ENCODE data around the gene FGFR1OP2. TPM values are rescaled to one million over a fixed set of nuclear protein-coding genes. Genes with fewer than 3 reads are reported as not detected.

The FGFR1OP2 gene
- polyA plus RNA-seq, 1 of the 3 experiments (the other 2 are of a cell fraction), result 20.6 TPM

GRCh38 chr12:26940516-26941214 lies 2.4 kb downstream of the FGFR1OP2 start:
- CTCF ChIA-PET, result interaction anchor here (0.6 to 2.3 kb wide), 2 partner anchors 75 to 928 kb away, joined by 3 to 4 read pairs; no protein-coding TSS in a partner anchor

GRCh38 chr12:26941215-26941594 lies 2.9 kb downstream of the FGFR1OP2 start:
- ChIA-PET CTCF (interaction anchor here (0.6 to 2.3 kb wide), 2 partner anchors 75 to 929 kb away, joined by 3 to 4 read pairs; no protein-coding TSS in a partner anchor), POLR2A (no interaction called here)
- Histone ChIP-seq H3K4me1 (ENCODE audit: control insufficient read depth in 1 of 2, insufficient read depth in 2 of 2, low read depth in 1 of 2, low read length in 1 of 2) (peaks cover 12 to 15% of the 10 kb centered on the region in 2 experiments; a peak in 3 of 4 replicates), H2AFZ (ENCODE audit: low read depth) (no peak overlapping the region), H3K27me3 (ENCODE audit: insufficient read depth) (no peaks in the 10 kb centered on the region), H3K9me2 (no peaks in the 10 kb centered on the region; the same call in 1 of the 2 replicates), H3K79me2 (ENCODE audit: insufficient read depth) (peaks cover 91% of the 10 kb centered on the region), H3K36me3 (replicated peaks in 1 of 2; ENCODE audit: control insufficient read depth in 1 of 2, insufficient read depth in 2 of 2, low read length in 1 of 2) (no peaks in the 10 kb centered on the region), H3K4me3 (ENCODE audit: low read depth in 2 of 2, low read length in 1 of 2) (0 out of 4 replicates have a peak overlapping the region, but pooled peaks of 1 of the 2 experiments have one; percentile 96), H3K4me2 (peak overlapping the region; percentile 23; the same call in 1 of the 2 replicates), H3K9ac (peak overlapping the region; percentile 2; the same call in 1 of the 2 replicates), H4K20me1 (ENCODE audit: insufficient read depth) (peaks cover 18% of the 10 kb centered on the region), H3K27ac (ENCODE audit: low read depth in 2 of 2, low read length in 1 of 2) (no peak overlapping the region), H3F3A (replicated peaks; ENCODE audit: insufficient read depth) (peaks cover 11% of the 10 kb centered on the region), H3K9me3 (peaks cover 11% of the 10 kb centered on the region)
- DNase-seq, result no peak
- no peak for TF ChIP-seq RAD21 (IDR thresholded peaks at IDR 0.05; ENCODE audit: low read length)
- WGBS (ENCODE audit: low lambda C conversion rate), result 87% methylated on average over 1 of the region's 1 CpG

More at GRCh38 chr12:26940516-26941214, 2.4 kb downstream of the FGFR1OP2 start:
- Histone ChIP-seq H3K4me3 (ENCODE audit: low read depth in 2 of 2, low read length in 1 of 2) (peak overlapping the region in 1 of 2 experiments; percentile 96; a peak in 1 of 4 replicates), H3K4me1 (ENCODE audit: control insufficient read depth in 1 of 2, insufficient read depth in 2 of 2, low read depth in 1 of 2, low read length in 1 of 2) (peaks cover 18 to 20% of the 10 kb centered on the region in 2 experiments; a peak in 3 of 4 replicates), H2AFZ (ENCODE audit: low read depth) (no peak overlapping the region), H3K79me2 (ENCODE audit: insufficient read depth) (peaks cover 91% of the 10 kb centered on the region), H3K9me3 (peaks cover 11% of the 10 kb centered on the region), H3F3A (replicated peaks; ENCODE audit: insufficient read depth) (peaks cover 11% of the 10 kb centered on the region), H3K27me3 (ENCODE audit: insufficient read depth) (no peaks in the 10 kb centered on the region), H3K9me2 (no peaks in the 10 kb centered on the region; the same call in 1 of the 2 replicates), H3K4me2 (peak overlapping the region; percentile 93; the same call in 1 of the 2 replicates), H3K9ac (peak overlapping the region; percentile 2; the same call in 1 of the 2 replicates), H3K27ac (ENCODE audit: low read depth in 2 of 2, low read length in 1 of 2) (no peak overlapping the region), H3K36me3 (replicated peaks in 1 of 2; ENCODE audit: control insufficient read depth in 1 of 2, insufficient read depth in 2 of 2, low read length in 1 of 2) (no peaks in the 10 kb centered on the region), H4K20me1 (ENCODE audit: insufficient read depth) (peaks cover 18% of the 10 kb centered on the region)
- POLR2A ChIA-PET, result no interaction called here
- TF ChIP-seq USF2 (IDR thresholded peaks at IDR 0.05; ENCODE audit: borderline replicate concordance, low read depth, low read length) (no peak), FOXJ3 (CRISPR knock-in tag; IDR thresholded peaks at IDR 0.05) (no peak), POLR2AphosphoS5 (IDR thresholded peaks at IDR 0.05; ENCODE audit: low read depth, low read length) (no peak), ELF1 (IDR thresholded peaks at IDR 0.05) (no peak), RCOR1 (IDR thresholded peaks at IDR 0.05; ENCODE audit: low read length) (no peak), IRF3 (IDR thresholded peaks at IDR 0.05; ENCODE audit: low read depth, low read length) (no peak), SIN3A (IDR thresholded peaks at IDR 0.05; ENCODE audit: borderline replicate concordance, low read depth, low read length) (no peak), MAX (IDR thresholded peaks at IDR 0.05; ENCODE audit: low read depth) (no peak)
- no peak for DNase-seq
- 88% methylated on average over 3 of the region's 3 CpGs for WGBS (ENCODE audit: low lambda C conversion rate)

All from SK-N-SH (cell line).